ENCODE results near the gene BICC1. TPM values are rescaled to one million over a fixed set of nuclear protein-coding genes. Genes with fewer than 3 reads are reported as not detected.

Gene BICC1
- total RNA-seq, 1 donor from 2014 or later: 2.4 TPM

GRCh38 chr10:58693919-58694318 lies 181.2 kb downstream of the BICC1 start:
- Mint-ChIP-seq H3K4me1 (peaks cover 5% of the 10 kb centered on the region), H3K9me3 (no peaks in the 10 kb centered on the region), H3K36me3 (ENCODE audit: low read depth) (no peaks in the 10 kb centered on the region), H3K27me3 (ENCODE audit: low read depth) (no peaks in the 10 kb centered on the region), H3K4me3 (no peak overlapping the region), H3K27ac (ENCODE audit: unreplicated experiment) (no peak overlapping the region)
- TF ChIP-seq, protein P1, sequence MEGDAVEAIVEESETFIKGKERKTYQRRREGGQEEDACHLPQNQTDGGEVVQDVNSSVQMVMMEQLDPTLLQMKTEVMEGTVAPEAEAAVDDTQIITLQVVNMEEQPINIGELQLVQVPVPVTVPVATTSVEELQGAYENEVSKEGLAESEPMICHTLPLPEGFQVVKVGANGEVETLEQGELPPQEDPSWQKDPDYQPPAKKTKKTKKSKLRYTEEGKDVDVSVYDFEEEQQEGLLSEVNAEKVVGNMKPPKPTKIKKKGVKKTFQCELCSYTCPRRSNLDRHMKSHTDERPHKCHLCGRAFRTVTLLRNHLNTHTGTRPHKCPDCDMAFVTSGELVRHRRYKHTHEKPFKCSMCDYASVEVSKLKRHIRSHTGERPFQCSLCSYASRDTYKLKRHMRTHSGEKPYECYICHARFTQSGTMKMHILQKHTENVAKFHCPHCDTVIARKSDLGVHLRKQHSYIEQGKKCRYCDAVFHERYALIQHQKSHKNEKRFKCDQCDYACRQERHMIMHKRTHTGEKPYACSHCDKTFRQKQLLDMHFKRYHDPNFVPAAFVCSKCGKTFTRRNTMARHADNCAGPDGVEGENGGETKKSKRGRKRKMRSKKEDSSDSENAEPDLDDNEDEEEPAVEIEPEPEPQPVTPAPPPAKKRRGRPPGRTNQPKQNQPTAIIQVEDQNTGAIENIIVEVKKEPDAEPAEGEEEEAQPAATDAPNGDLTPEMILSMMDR (conservative IDR thresholded peaks at IDR 0.05): no peak
- no peak for DNase-seq (ENCODE audit: low read depth, low spot score)

DNA sequence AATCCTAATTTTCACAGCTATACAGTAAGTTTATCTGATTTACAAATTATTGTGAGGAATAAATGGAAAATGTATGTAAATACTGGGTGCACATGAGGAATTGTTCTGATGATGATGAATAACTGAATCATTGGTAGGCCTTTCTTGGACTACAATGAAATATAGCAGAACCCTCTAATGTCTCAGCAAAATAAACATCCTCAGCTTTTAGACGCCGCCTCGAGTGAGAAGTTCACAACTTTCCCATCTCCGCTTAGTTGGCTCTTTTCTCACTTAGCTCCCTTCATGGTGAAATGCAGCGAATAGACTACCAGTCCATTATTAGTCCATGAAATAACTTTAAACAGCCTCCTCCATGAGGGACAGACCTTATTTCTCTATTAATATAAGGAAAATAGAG lies 182.3 kb downstream of the BICC1 start:
- Mint-ChIP-seq H3K27ac (ENCODE audit: unreplicated experiment) (no peak overlapping the region), H3K9me3 (no peaks in the 10 kb centered on the region)
- DNase-seq (ENCODE audit: low read depth, low spot score): no peak

GRCh38 chr10:58696736-58697135 lies 184.1 kb downstream of the BICC1 start:
- Mint-ChIP-seq H3K9me3 (no peaks in the 10 kb centered on the region), H3K4me3 (no peak overlapping the region), H3K27ac (ENCODE audit: unreplicated experiment) (no peak overlapping the region), H3K4me1 (peaks cover 6% of the 10 kb centered on the region), H3K27me3 (ENCODE audit: low read depth) (no peaks in the 10 kb centered on the region), H3K36me3 (ENCODE audit: low read depth) (no peaks in the 10 kb centered on the region)
- TF ChIP-seq, protein P1 (conservative IDR thresholded peaks at IDR 0.05): no peak
- no peak for DNase-seq (ENCODE audit: low read depth, low spot score)

More for the DNA sequence above, 182.3 kb downstream of the BICC1 start:
- H3K36me3 Mint-ChIP-seq (ENCODE audit: low read depth): no peaks in the 10 kb centered on the region
- TF ChIP-seq, protein P1 (conservative IDR thresholded peaks at IDR 0.05): no peak
- no peaks in the 10 kb centered on the region for H3K27me3 Mint-ChIP-seq (ENCODE audit: low read depth)
- peaks cover 6% of the 10 kb centered on the region for H3K4me1 Mint-ChIP-seq
- H3K4me3 Mint-ChIP-seq: no peak overlapping the region

DNA sequence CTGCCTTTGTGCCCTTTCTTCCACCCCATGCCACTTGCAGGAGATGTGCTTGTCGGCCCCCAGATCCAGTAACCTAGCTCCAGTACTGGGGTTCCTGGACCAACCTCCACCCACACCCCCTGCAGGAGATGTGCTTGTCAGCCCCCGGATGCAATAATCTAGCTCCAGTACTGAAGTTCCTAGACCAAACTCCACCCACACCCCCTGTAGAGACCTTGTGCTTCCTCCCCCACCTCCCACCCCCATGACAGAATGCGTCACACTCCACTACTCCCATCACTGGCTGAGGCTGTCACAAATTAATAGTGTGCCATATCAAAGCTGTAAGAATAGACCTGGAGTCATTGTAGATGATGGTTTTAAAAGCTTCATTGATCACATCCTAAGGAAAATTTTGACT lies 185.0 kb downstream of the BICC1 start:
- TF ChIP-seq, protein P1 (conservative IDR thresholded peaks at IDR 0.05): no peak
- DNase-seq (ENCODE audit: low read depth, low spot score): no peak
- H3K27ac Mint-ChIP-seq (ENCODE audit: unreplicated experiment): no peak overlapping the region
- H3K36me3 Mint-ChIP-seq (ENCODE audit: low read depth): no peaks in the 10 kb centered on the region
- peaks cover 6% of the 10 kb centered on the region for H3K4me1 Mint-ChIP-seq
- H3K4me3 Mint-ChIP-seq: no peak overlapping the region
- no peaks in the 10 kb centered on the region for H3K27me3 Mint-ChIP-seq (ENCODE audit: low read depth)
- H3K9me3 Mint-ChIP-seq: no peaks in the 10 kb centered on the region

DNA sequence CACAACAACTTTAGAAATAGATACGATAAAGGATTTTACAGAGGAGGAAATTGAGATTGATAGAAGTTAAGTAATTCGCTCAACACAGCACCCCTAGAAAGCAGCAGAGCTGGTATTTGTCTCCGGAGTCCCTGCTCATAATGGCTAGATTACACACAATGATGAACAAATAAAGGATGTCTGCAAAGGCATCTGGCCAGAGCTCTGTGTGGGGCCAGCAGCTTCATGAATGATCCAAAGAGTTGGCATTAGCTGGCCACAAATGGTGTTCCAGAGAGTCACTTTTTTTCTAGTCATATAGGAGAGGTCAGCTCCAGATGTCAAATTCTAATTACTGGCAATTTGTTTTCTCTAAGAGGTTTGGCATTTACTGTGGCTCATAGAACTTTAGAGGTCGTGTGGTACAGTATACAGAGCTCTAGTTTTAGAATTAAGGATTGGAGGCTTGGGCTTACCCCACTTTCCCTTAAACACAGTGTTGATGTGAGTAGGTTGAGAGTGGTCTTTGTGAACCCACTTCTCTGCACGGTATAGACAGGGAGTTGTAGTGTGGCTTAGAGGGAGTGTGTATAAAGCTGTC lies 186.2 kb downstream of the BICC1 start:
- Mint-ChIP-seq H3K27me3 (ENCODE audit: low read depth) (no peaks in the 10 kb centered on the region), H3K4me1 (peaks cover 6% of the 10 kb centered on the region), H3K36me3 (ENCODE audit: low read depth) (no peaks in the 10 kb centered on the region), H3K4me3 (no peak overlapping the region), H3K27ac (ENCODE audit: unreplicated experiment) (no peak overlapping the region), H3K9me3 (no peaks in the 10 kb centered on the region)
- DNase-seq (ENCODE audit: low read depth, low spot score): no peak
- TF ChIP-seq, protein P1 (conservative IDR thresholded peaks at IDR 0.05): no peak

Data from neural crest cell (in vitro differentiated cells).